Prostate gland (tissue), 2 donors: ENCODE data around the gene TSHZ2. TPM values are rescaled to one million over a fixed set of nuclear protein-coding genes. Genes with fewer than 3 reads are reported as not detected.

Experiments used
- DNase-seq: peaks from one replicate; pipeline ENCODE4 v3.0.0-alpha.2; 2019; ENCODE audit warnings: low spot score
- H3K27ac ChIP-seq, 2 donors: fragments of 200-600 bp; sonication (generic); 2 replicates each; pipeline ENCODE4 v1.5.1; 2017 to 2019
- H3K27me3 ChIP-seq: fragments of 200-600 bp; sonication (generic); replicated peaks from 2 replicates; pipeline ENCODE4 v1.5.1; 2019; ENCODE audit not compliant: insufficient read depth
- H3K36me3 ChIP-seq, 2 donors: fragments of 200-600 bp; sonication (generic); 1 replicate in 1 of 2; 2 replicates in 1 of 2; pipeline versions ENCODE4 v1.5.1 to v1.8.1; 2017 to 2019
- H3K4me1 ChIP-seq: fragments of 200-600 bp; sonication (generic); replicated peaks from 2 replicates; pipeline ENCODE4 v1.5.1; 2019
- H3K4me3 ChIP-seq, 2 donors: fragments of 200-600 bp; sonication (generic); 2 replicates each; pipeline ENCODE4 v1.5.1; 2017 to 2019
- H3K9me3 ChIP-seq: fragments of 200-600 bp; sonication (generic); 2 replicates; pipeline ENCODE4 v1.5.1; 2017
- POLR2A ChIP-seq: fragments of 450-650 bp; IDR thresholded peaks from one replicate; pipeline ENCODE4 v1.6.1; 2016; ENCODE audit warnings: antibody characterized with exemption, mild to moderate bottlenecking
- POLR2AphosphoS5 ChIP-seq: sonication (generic); formaldehyde crosslinking; IDR thresholded peaks from one replicate; pipeline ENCODE4 v1.6.1; 2017; ENCODE audit warnings: antibody characterized with exemption
- WGBS: methylation state at CpG from one replicate; pipeline ENCODE4 v1.1.5; 2018; 5-methylcytosine and 5-hydroxymethylcytosine counted together
- intact Hi-C: fragments of 100-400 bp; cut with DNase I; formaldehyde crosslinking; loops from one replicate; pipeline ENCODE4 v1.14.2; 2022
- total RNA-seq, 2 donors: library from RNA; depleted of rRNA; stranded (reverse); fragments of >200 nt; gene quantifications; one replicate each; pipeline ENCODE4 v1.1.0, GENCODE V29; 2016
- TF ChIP-seq, protein P1 (sequence below), 4 experiments: fragments of 200-600 bp in 2 of 4; fragments of 450-650 bp in 2 of 4; sonication (generic) in 2 of 4; IDR thresholded peaks; 1 replicate in 3 of 4; 2 replicates in 1 of 4; pipeline ENCODE4 v1.5.1; 2016 to 2019; ENCODE audit warnings: antibody characterized with exemption in 4 of 4, mild to moderate bottlenecking in 2 of 4, moderate library complexity in 2 of 4

TSHZ2 gene
- total RNA-seq, 2 donors from 2014 or later, result 9.8 to 35.1 TPM

DNA sequence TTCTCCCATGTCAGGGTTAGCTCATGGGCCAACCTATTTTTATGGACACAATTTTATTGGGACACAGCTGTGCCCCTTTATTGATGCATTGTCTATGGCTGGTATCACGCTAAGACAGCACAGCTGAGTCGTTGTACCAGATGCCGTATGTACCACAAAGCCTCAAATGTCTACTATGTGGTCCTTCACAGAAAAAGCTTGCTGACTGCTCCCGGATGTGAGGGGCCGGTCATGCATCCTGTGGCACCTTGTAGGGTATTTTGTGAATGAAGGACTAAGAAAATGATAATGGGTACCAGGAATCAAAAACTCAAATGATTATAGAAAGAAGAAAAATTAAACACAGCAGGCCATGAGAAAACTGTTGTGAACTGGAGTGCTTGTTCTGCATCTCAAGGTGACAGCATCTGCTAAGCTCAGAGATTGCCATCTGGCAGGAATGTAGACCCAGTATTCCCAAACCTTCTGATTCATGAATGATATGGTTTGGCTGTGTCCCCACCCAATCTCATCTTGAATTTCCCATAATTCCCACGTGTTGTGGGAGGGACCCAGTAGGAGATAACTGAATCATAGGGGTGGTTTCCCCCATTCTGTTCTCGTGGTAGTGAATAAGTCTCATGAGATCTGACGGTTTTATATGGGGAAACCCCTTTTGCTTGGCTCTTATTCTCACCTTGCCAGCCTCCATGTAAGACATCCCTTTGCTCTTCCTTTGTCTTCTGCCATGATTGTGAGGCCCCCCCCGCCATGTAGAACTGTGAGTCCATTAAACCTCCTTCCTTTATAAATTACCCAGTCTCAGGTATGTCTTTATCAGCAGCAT lies 248.5 kb downstream of the TSHZ2 start:
- H3K4me1 ChIP-seq, result no peaks in the 10 kb centered on the region
- no peak for DNase-seq
- no peaks in the 10 kb centered on the region for H3K36me3 ChIP-seq
- H3K27me3 ChIP-seq, result no peaks in the 10 kb centered on the region
- no peak overlapping the region for H3K4me3 ChIP-seq
- intact Hi-C loops, result loop anchor here (5.0 kb wide), 1 partner anchor 903 kb away; no protein-coding TSS in a partner anchor
- TF ChIP-seq POLR2A (no peak), POLR2AphosphoS5 (no peak)
- TF ChIP-seq, protein P1, sequence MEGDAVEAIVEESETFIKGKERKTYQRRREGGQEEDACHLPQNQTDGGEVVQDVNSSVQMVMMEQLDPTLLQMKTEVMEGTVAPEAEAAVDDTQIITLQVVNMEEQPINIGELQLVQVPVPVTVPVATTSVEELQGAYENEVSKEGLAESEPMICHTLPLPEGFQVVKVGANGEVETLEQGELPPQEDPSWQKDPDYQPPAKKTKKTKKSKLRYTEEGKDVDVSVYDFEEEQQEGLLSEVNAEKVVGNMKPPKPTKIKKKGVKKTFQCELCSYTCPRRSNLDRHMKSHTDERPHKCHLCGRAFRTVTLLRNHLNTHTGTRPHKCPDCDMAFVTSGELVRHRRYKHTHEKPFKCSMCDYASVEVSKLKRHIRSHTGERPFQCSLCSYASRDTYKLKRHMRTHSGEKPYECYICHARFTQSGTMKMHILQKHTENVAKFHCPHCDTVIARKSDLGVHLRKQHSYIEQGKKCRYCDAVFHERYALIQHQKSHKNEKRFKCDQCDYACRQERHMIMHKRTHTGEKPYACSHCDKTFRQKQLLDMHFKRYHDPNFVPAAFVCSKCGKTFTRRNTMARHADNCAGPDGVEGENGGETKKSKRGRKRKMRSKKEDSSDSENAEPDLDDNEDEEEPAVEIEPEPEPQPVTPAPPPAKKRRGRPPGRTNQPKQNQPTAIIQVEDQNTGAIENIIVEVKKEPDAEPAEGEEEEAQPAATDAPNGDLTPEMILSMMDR (IDR thresholded peaks at IDR 0.05), result no peak
- H3K27ac ChIP-seq, result no peak overlapping the region
- WGBS, result 84% methylated on average over 9 of the region's 9 CpGs
- H3K9me3 ChIP-seq, result no peaks in the 10 kb centered on the region

- H3K27me3 ChIP-seq, result no peaks in the 10 kb centered on the region
- H3K4me3 ChIP-seq, result no peak overlapping the region
- H3K4me1 ChIP-seq, result no peaks in the 10 kb centered on the region
- no peak for TF ChIP-seq POLR2AphosphoS5
- no peak for TF ChIP-seq POLR2A
- TF ChIP-seq, protein P1 (IDR thresholded peaks at IDR 0.05), result no peak
- no peak for DNase-seq
- intact Hi-C loops, result loop anchor here (5.0 kb wide), 1 partner anchor 904 kb away; no protein-coding TSS in a partner anchor
- no peaks in the 10 kb centered on the region for H3K9me3 ChIP-seq
- 94% methylated on average over 3 of the region's 3 CpGs for WGBS
- no peaks in the 10 kb centered on the region for H3K36me3 ChIP-seq
- no peak overlapping the region for H3K27ac ChIP-seq
These were observed 249.6 kb downstream of the TSHZ2 start for GRCh38 chr20:53221731-53222130.

DNA sequence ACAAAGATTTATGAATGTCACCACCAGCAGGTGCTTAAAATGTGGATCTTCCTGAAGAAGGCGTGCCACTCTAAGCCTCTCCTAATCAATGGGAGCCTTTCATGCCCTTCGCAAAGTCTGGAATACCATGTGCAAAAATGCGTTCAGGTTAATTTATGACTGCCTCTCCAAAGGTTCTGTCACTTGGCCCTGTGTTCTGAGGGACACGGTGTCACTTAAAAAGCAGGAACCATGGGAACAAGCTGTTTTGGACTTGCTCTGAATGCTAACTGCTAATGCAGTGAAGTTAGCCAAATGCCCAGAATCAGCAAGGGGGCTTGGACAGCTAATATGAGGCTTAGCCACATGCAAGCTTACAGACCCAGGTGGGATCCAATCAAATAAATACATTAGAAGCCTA lies 250.3 kb downstream of the TSHZ2 start:
- intact Hi-C loops, result loop anchor here (5.0 kb wide), 1 partner anchor 905 kb away; no protein-coding TSS in a partner anchor
- no peak for TF ChIP-seq POLR2A
- TF ChIP-seq, protein P1 (IDR thresholded peaks at IDR 0.05), result no peak
- TF ChIP-seq POLR2AphosphoS5, result no peak
- DNase-seq, result no peak
- Histone ChIP-seq H3K36me3 (no peaks in the 10 kb centered on the region), H3K27me3 (no peaks in the 10 kb centered on the region), H3K9me3 (no peaks in the 10 kb centered on the region), H3K27ac (no peak overlapping the region), H3K4me1 (no peaks in the 10 kb centered on the region), H3K4me3 (no peak overlapping the region)
- WGBS, result 70% methylated on average over 4 of the region's 4 CpGs

GRCh38 chr20:53222932-53223331 lies 250.8 kb downstream of the TSHZ2 start:
- no peak for DNase-seq
- intact Hi-C loops, result loop anchor here (5.0 kb wide), 1 partner anchor 906 kb away; no protein-coding TSS in a partner anchor

More at GRCh38 chr20:53222932-53223331, 250.8 kb downstream of the TSHZ2 start:
- Histone ChIP-seq H3K27ac (no peak overlapping the region), H3K27me3 (no peaks in the 10 kb centered on the region), H3K4me1 (no peaks in the 10 kb centered on the region), H3K4me3 (no peak overlapping the region), H3K36me3 (no peaks in the 10 kb centered on the region), H3K9me3 (no peaks in the 10 kb centered on the region)
- WGBS, result 87% methylated on average over 3 of the region's 3 CpGs
- TF ChIP-seq, protein P1 (IDR thresholded peaks at IDR 0.05), result no peak
- no peak for TF ChIP-seq POLR2A
- TF ChIP-seq POLR2AphosphoS5, result no peak
